Activated effector memory CD4-positive, alpha-beta T cell treated with Interleukin-2 at 50 U/mL for 16 hours (primary cell): ENCODE measurements around the gene F2RL3.

Experiments
- DNase-seq: peaks from one replicate; pipeline ENCODE4 v3.0.0-alpha.2; 2020

Gene F2RL3

DNA sequence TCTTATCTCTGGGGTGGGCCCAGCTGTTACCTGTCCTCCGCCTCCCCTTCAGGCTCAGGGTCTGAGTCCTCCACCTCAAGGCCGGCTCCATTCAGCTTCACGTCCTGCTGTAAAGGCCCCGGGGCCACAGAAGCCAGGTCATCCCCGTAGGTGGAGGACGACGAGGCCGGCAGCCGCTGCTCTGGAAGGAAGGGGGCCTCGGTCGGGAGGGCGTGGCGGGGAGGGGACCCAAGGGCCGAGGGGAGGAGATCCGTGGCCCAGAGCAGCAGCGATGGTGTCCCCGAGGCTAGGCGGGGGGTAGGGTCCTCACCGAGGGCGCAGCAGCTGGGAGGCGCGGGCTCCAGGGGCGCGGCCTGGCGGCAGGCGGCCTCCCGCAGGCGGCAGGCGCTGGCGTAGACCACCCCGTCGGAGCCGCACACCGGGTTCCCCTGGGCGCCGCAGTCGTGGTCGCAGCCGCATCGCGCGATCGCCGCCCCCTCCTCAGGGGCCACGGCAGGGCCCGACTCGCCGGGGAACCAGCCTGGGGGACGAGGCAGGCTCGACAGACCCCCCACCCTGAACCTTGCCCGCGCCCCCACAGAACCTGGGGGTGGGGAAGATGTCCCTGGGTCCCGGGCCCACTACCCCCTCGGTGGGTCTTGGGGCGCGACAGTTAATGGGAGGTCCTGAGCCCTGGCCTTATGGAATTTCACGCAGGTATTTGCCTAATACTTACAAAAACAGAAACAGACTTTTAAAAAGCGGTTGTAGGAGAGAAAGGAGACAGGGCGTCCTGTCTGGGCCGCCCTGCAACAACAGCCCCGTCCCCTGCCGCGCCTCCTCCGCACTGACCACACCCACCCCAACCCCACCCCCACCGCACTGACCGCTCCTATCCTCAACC lies 7.6 kb downstream of the F2RL3 start:
- DNase-seq = no peak

GRCh38 chr19:16897029-16897855 lies 8.4 kb downstream of the F2RL3 start:
- peak; percentile 47 for DNase-seq

DNA sequence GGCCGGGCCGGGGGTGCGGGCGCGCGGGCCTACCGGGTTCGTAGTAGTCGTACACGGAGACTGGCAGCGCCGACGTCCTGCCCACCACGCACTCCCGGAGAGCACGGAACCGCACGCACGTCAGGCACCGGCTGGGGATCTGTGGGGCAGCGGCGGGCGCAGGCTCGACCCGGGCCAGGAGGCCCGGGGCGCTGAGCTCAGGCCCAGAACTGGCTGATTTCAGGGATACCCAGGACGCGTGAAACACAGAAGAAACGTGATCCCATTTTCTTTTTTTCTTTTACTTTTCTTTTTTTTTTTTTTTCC lies 9.0 kb downstream of the F2RL3 start:
- no peak for DNase-seq

DNA sequence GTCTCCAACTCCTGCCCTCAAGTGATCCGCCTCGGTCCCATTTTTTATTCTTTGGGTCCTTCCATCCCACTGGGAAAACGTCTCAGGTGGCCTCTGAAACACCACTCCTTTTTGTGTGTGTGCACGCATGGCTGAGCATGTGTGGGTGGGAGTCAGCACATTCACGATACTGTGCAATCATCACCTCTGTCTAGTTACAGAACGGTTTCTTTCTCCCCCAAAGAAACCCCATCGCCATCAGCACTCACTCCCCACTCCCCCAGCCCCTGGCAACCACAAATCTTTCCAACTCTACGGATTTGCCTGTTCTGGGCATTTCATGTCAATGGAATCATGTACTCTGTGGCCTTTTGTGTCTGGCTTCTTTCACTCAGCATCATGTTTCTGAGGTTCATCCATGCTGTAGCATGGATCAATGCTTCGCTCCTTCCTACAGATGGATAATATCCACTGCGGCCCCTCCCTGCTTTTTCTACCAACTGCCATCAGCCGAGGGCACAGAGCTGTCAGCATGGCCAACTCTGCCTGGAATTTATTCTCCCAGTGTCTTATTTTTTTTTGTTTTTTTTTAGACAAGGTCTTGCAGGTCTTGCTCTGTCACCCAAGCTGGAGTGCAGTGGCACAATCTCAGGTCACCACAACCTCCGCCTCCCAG lies 9.7 kb downstream of the F2RL3 start:
- DNase-seq = no peak

GRCh38 chr19:16899566-16900075 lies 10.8 kb downstream of the F2RL3 start:
- DNase-seq = no peak

- no peak for DNase-seq
Measured at GRCh38 chr19:16901491-16902175, 12.8 kb downstream of the F2RL3 start.

DNA sequence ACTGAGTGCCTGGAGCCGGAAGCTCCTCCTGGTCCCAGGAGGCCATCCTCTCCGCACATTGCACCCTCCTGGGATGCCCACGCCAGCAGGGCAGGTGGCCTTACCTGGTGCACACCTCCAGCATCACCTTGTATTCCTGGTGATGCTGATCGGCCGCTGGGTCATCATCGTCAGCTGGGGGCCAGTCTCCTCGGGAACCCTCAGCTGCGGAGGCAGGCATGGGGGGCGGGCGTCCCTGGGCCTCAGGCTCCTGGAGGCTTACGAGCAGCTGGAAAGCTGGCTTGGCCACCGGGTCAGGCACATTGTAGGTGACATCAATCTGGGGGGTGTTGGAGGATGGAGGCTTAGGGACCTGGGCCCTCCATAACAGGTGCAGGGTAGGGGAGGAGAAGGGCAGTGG lies 13.7 kb downstream of the F2RL3 start:
- DNase-seq = no peak

- DNase-seq = no peak
Measured at GRCh38 chr19:16903347-16903746, 14.5 kb downstream of the F2RL3 start.

- no peak for DNase-seq
Measured at GRCh38 chr19:16904599-16904998, 15.8 kb downstream of the F2RL3 start.

- DNase-seq = no peak
Measured at GRCh38 chr19:16908759-16909158, 20.0 kb downstream of the F2RL3 start.

DNA sequence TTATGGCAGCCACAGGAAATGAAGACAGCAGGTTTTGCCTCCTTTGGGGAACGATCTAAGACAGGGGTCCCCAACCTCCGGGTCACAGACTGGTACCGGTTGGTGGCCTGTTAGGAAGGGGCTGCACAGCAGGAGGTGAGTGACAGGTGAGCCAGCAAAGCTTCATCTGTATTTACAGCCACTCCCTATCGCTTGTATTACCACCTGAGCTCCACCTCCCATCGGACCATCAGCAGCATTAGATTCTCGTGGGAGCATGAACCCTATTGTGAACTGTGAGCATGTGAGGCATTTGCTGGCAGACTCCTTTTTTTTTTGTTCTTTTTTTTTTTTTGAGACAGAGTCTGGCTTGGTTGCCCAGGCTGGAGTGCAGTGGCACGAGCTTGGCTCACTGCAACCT lies 22.2 kb downstream of the F2RL3 start:
- DNase-seq = no peak

- DNase-seq = no peak
Measured at GRCh38 chr19:16912780-16913179, 24.0 kb downstream of the F2RL3 start.

DNA sequence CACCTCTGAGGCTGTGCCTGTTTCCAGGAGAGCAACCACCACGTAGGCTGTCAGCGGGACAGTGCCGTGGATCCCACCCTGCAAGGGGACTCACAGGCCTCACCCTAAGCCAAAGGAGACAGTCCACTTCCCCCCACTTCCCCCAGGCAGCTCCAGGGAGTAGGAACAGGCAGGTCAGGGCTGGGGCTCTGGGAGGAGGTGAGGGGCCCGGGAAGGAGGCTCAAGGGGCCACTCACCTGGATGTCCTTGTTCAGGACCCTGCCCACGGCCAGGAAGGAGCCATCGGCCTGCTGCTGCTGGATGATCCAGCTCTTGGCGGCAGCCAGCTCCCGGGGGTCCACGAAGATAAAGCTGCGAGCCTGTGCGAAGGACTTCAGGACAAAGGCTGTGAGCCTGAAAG lies 25.6 kb downstream of the F2RL3 start:
- DNase-seq = no peak

DNA sequence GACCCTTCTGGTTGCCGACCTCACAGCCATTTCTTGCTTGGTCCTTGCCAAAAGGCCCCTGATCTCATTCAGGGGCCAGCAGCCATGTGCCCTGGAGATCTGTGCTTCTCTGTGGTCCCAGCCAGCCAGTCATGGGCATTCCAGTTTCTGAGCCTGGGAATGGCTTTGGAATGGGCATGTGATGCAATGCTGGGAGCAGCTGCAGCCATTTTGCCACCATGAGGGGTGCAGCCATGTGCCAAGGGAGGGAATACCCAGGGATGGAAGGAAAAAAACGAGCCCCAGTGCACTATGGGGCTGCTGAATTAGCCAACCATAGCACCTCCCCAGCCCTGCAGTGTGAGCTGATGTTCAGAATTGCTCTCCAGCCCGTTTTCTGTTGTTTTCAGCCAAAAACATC lies 26.3 kb downstream of the F2RL3 start:
- DNase-seq = no peak

GRCh38 chr19:16915734-16916133 lies 26.9 kb downstream of the F2RL3 start:
- DNase-seq = no peak

DNA sequence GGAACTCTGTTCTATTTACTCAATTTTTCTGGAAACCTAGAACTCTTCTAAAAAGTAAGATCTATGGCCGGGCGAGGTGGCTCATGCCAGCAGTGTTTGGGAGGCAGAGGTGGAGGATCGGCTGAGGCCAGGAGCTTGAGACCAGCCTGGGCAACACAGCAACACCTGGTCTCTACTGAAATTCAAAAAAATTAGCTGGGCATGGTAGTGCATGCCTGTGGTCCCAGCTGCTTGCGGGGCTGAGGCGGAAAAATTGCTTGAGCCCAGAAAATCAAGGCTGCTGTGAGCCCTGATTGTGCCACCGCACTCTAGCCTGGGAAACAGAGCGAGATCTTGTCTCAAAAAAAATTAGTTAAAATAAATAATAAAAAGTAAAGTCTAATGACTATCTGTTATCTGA lies 28.6 kb downstream of the F2RL3 start:
- no peak for DNase-seq

- no peak for DNase-seq
Measured at GRCh38 chr19:16919496-16919895, 30.7 kb downstream of the F2RL3 start.

DNA sequence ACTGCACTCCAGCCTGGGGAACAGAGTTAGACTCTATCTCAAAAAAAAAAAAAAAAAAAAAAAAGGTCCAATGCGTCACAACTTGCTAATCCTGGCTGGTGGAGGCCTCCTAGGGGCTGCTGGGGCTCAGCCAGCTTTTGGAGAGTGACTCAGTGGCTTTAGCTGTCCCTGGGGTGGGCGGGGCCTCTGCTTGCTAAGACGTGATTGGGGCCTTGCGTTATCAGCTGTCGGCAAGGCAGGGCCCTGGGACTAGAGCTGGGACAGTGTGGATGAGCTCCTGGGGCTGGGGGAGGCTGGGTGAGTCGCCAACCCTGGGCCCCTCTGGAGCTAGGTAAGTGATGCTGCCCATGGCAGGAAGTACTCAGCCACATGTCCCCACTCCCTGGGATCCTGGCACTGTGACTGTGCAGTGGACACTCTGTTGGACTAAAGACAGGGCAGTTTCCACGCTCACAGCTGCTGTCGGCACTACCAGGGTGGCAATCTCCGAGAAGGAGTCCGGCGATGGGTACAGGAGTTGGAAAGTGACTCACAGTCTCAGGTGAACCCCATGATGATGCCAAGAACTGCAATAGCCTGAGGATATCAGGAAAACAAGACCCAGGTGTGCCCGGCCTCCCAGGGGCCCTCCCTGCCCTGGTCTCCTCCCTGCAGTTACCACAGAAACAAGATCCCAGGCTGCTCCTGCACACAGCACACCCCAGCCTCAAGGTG lies 32.2 kb downstream of the F2RL3 start:
- no peak for DNase-seq

DNA sequence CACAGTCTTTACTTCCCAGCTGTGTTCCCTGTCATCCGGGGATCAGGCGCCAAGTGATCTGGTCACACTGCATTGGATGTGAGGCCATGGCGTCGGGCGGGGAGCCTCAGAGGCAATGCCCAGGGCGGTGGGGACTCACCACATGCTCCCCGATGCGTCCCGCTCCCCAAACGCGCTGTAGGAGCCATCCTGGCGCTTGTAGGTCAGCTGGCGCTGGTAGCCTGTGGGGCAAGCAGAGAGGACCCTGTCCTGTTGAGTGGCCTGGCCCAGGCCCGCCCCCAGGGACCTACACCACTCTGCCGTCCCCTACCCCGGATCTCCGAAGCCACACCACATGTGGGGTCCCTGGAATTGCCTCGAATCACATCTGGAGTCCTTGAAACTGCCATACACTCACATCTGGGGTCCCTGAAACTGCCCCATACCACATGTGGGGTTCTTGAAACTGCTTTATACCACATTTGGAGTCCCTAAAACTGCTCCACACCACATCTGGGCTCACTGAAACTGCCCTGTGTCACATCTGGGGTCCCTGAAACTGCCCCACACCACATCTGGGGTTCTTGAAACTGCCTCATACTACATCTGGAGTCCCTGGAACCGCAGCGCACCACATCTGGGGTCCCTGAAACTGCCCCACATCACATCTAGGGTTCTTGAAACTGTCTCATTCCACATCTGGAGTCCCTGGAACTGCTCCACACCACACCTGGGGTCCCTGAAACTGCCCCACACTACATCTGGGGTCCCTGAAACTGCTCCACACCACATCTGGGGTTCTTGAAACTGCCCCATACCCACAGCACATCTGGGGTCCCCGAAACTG lies 33.2 kb downstream of the F2RL3 start:
- DNase-seq = no peak

GRCh38 chr19:16922592-16922934 lies 33.8 kb downstream of the F2RL3 start:
- no peak for DNase-seq

DNA sequence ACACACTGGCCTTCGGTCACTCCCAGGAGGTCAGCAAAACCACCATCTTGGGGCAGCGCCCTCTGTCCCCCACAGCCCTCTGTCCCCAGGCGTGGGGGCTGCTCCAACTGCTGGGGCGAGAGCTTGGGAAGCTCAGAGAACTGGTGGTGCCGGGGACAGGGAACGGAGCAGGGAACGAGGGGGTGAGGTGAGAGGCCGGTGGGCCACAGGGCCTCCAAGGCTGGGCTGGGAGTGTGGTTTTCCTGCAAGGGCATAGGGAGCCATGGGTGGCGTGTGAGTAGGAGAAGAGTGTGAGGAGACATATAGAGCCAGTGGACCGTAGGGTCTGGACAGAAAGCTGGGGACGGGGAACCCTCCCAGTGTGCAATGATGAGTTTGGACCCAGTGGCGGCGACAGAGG lies 34.1 kb downstream of the F2RL3 start:
- no peak for DNase-seq

DNA sequence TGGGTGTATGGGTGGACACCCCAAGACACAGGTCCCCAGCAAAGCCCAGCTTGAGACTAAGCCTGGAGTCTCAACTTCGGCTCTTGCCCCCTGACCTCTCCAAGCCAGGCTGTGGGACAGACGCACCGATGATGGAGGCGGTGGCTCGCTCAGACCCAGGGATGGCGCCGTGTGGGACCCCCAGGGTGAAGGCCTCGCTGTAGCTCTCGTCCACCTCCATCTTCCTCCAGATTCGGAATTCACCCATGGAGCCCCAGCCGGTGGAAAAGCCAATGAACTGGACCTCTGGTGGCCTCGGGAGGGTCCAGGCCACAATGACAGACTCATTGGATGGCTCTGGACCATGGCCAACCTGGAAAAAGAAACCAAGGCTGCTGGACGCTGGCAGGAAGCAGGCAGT lies 39.1 kb downstream of the F2RL3 start:
- DNase-seq = no peak
